K562 (cell line): ENCODE results near the gene ANK3. TPM values are rescaled to one million over a fixed set of nuclear protein-coding genes. Genes with fewer than 3 reads are reported as not detected.

Source experiments
- AFF1 ChIP-seq, 2 experiments: fragments of 450-650 bp; IDR thresholded peaks; 2 replicates each; pipeline ENCODE4 v1.6.1; 2018; ENCODE audit warnings: mild to moderate bottlenecking in 2 of 2, low read depth in 1 of 2; ENCODE audit not compliant: partially characterized antibody in 2 of 2
- SMAD1 ChIP-seq: fragments of 150-350 bp; IDR thresholded peaks from 2 replicates; pipeline ENCODE4 v1.6.1; 2014; ENCODE audit warnings: low read length, low read depth; ENCODE audit not compliant: partially characterized antibody
- SRF ChIP-seq, 2 experiments: fragments of 250-450, 450-650 bp in 1 of 2; sonication (Bioruptor Pico) in 1 of 2; sonication (generic) in 1 of 2; formaldehyde crosslinking; IDR thresholded peaks; 2 replicates each; pipeline versions ENCODE4 v1.5.0 to v1.5.1; 2020 to 2022; ENCODE audit warnings: mild to moderate bottlenecking in 1 of 2, missing genetic modification reagents in 1 of 2
- ZBTB2 ChIP-seq: fragments of 450-650 bp; IDR thresholded peaks from 2 replicates; pipeline ENCODE4 v1.6.1; 2016; ENCODE audit warnings: antibody characterized with exemption
- ZNF124 ChIP-seq: sonication (generic); formaldehyde crosslinking; IDR thresholded peaks from 2 replicates; pipeline ENCODE4 v1.8.1; 2022; ENCODE audit warnings: missing genetic modification reagents
- ZNF253 ChIP-seq: fragments of 250-450 bp; sonication (Bioruptor Pico); conservative IDR thresholded peaks from 2 replicates; pipeline ENCODE4 v1.6.1; 2021; ENCODE audit warnings: mild to moderate bottlenecking
- polyA plus RNA-seq, 8 experiments: library from polyadenylated mRNA; depleted of rRNA in 4 of 8; stranded (reverse) in 5 of 8; unstranded in 3 of 8; fragments of >200 nt; fragmentation: Nextera tagmentation in 2 of 8; fragmentation: Illumina TruSeq in 1 of 8; extraction: Ambion mirVana in 2 of 8; extraction: Trizol in 1 of 8; gene quantifications; 2 replicates each; pipeline versions ENCODE4 v1.2.1 to v1.2.3, GENCODE V29; 2011 to 2014; ENCODE audit warnings: inconsistent platforms in 1 of 8, missing spikeins in 1 of 8
- total RNA-seq, 7 experiments: library from RNA; depleted of rRNA in 6 of 7; stranded (reverse); fragments of >200 nt in 6 of 7; fragmentation: Illumina TruSeq in 2 of 7; extraction: Trizol in 2 of 7; gene quantifications; 2 replicates each; pipeline versions ENCODE4 v1.2.1 to v1.2.3, GENCODE V29; 2011 to 2021; ENCODE audit warnings: low replicate concordance in 1 of 7

Gene ANK3
- total and polyA plus RNA-seq, 9 of the 15 experiments (the other 6 are each of a cell fraction or from before 2014, with no cell fraction given) = 10.0 to 32.3 (median 17.9) TPM

GRCh38 chr10:60298408-60299389 is 91.0 kb downstream of the ANK3 start (continued):
- TF ChIP-seq ZNF124 (CRISPR knock-in tag) = no peak
- TF ChIP-seq AFF1 (IDR thresholded peaks at IDR 0.05; ENCODE audit: low read depth in 1 of 2, partially characterized antibody in 2 of 2) = peak in 1 of 2 experiments; percentile 28
- no peak for TF ChIP-seq SRF (CRISPR knock-in tag; IDR thresholded peaks at IDR 0.05)
- TF ChIP-seq SMAD1 = no peak
- TF ChIP-seq ZBTB2 = no peak
- TF ChIP-seq ZNF253 (CRISPR knock-in tag) = no peak
